Tibial nerve (tissue), 4 donors: ENCODE data around the gene HECTD1. TPM values are rescaled to one million over a fixed set of nuclear protein-coding genes. Genes with fewer than 3 reads are reported as not detected.
"Not testable (repeated sequence)": the region's sequence is repeated elsewhere in the genome, so short reads cannot be mapped to it uniquely, and the experiment has no call there.

Source experiments
- DNase-seq, 2 donors: peaks; one replicate each; pipeline ENCODE4 v3.0.0-alpha.2; 2019; ENCODE audit warnings: low spot score in 2 of 2
- H3K27ac ChIP-seq, 4 donors: fragments of 200-600 bp; sonication (generic) in 3 of 4; one replicate each; pipeline ENCODE4 v1.5.1; 2017 to 2019; ENCODE audit warnings: mild to moderate bottlenecking in 1 of 4
- H3K27me3 ChIP-seq, 2 donors: fragments of 200-600 bp; sonication (generic) in 1 of 2; one replicate each; pipeline versions ENCODE4 v1.5.1 to v1.6.0; 2017 to 2019
- H3K36me3 ChIP-seq, 3 donors: fragments of 200-600 bp; sonication (generic); one replicate each; pipeline ENCODE4 v1.5.1; 2018 to 2019
- H3K4me1 ChIP-seq, 4 donors: fragments of 200-600 bp; sonication (generic) in 3 of 4; one replicate each; pipeline ENCODE4 v1.5.1; 2017 to 2019
- H3K4me3 ChIP-seq, 4 donors: fragments of 200-600 bp; sonication (generic) in 3 of 4; one replicate each; pipeline ENCODE4 v1.5.1; 2017 to 2019; ENCODE audit warnings: mild to moderate bottlenecking in 1 of 4, moderate library complexity in 1 of 4
- H3K9me3 ChIP-seq, 4 donors: fragments of 200-600 bp; sonication (generic) in 3 of 4; one replicate each; pipeline ENCODE4 v1.5.1; 2017 to 2019
- EP300 ChIP-seq, 2 donors: sonication (generic); formaldehyde crosslinking; IDR thresholded peaks; one replicate each; pipeline ENCODE4 v1.6.1; 2017; ENCODE audit warnings: antibody characterized with exemption in 2 of 2, mild to moderate bottlenecking in 1 of 2
- POLR2A ChIP-seq, 2 donors: fragments of 450-650 bp; IDR thresholded peaks; one replicate each; pipeline ENCODE4 v1.6.1; 2017; ENCODE audit warnings: antibody characterized with exemption in 2 of 2, mild to moderate bottlenecking in 2 of 2, moderate library complexity in 2 of 2
- WGBS, 2 donors: methylation state at CpG; one replicate each; pipeline ENCODE4 v1.1.5; 2018; 5-methylcytosine and 5-hydroxymethylcytosine counted together
- total RNA-seq, 4 donors: library from RNA; depleted of rRNA; stranded (reverse); fragments of >200 nt; gene quantifications; one replicate each; pipeline ENCODE4 v1.1.0, GENCODE V29; 2016
- TF ChIP-seq, protein P1 (sequence below), 5 experiments: fragments of 200-600 bp in 3 of 5; fragments of 450-650 bp in 2 of 5; sonication (generic) in 3 of 5; IDR thresholded peaks; one replicate each; pipeline ENCODE4 v1.5.1; 2016 to 2019; ENCODE audit warnings: antibody characterized with exemption in 5 of 5, mild to moderate bottlenecking in 3 of 5, moderate library complexity in 2 of 5

Gene HECTD1
- total RNA-seq, 4 donors from 2014 or later: 183 to 225 (median 207) TPM

GRCh38 chr14:31190219-31190603 is 17.4 kb downstream of the HECTD1 start:
- peaks cover 0 to 21% (median 0%) of the 10 kb centered on the region in 3 donors for H3K36me3 ChIP-seq
- H3K4me3 ChIP-seq: no peak overlapping the region
- H3K27ac ChIP-seq: no peak overlapping the region
- WGBS, 2 donors: 59 to 67% methylated on average over 3 of the region's 3 CpGs
- H3K9me3 ChIP-seq: no peaks in the 10 kb centered on the region
- TF ChIP-seq, protein P1, sequence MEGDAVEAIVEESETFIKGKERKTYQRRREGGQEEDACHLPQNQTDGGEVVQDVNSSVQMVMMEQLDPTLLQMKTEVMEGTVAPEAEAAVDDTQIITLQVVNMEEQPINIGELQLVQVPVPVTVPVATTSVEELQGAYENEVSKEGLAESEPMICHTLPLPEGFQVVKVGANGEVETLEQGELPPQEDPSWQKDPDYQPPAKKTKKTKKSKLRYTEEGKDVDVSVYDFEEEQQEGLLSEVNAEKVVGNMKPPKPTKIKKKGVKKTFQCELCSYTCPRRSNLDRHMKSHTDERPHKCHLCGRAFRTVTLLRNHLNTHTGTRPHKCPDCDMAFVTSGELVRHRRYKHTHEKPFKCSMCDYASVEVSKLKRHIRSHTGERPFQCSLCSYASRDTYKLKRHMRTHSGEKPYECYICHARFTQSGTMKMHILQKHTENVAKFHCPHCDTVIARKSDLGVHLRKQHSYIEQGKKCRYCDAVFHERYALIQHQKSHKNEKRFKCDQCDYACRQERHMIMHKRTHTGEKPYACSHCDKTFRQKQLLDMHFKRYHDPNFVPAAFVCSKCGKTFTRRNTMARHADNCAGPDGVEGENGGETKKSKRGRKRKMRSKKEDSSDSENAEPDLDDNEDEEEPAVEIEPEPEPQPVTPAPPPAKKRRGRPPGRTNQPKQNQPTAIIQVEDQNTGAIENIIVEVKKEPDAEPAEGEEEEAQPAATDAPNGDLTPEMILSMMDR (IDR thresholded peaks at IDR 0.05): no peak
- TF ChIP-seq EP300 (IDR thresholded peaks at IDR 0.05): no peak
- TF ChIP-seq POLR2A (IDR thresholded peaks at IDR 0.05): no peak
- H3K4me1 ChIP-seq: peaks cover 0 to 36% (median 2%) of the 10 kb centered on the region in 4 donors
- H3K27me3 ChIP-seq: no peaks in the 10 kb centered on the region
- DNase-seq: no peak

DNA sequence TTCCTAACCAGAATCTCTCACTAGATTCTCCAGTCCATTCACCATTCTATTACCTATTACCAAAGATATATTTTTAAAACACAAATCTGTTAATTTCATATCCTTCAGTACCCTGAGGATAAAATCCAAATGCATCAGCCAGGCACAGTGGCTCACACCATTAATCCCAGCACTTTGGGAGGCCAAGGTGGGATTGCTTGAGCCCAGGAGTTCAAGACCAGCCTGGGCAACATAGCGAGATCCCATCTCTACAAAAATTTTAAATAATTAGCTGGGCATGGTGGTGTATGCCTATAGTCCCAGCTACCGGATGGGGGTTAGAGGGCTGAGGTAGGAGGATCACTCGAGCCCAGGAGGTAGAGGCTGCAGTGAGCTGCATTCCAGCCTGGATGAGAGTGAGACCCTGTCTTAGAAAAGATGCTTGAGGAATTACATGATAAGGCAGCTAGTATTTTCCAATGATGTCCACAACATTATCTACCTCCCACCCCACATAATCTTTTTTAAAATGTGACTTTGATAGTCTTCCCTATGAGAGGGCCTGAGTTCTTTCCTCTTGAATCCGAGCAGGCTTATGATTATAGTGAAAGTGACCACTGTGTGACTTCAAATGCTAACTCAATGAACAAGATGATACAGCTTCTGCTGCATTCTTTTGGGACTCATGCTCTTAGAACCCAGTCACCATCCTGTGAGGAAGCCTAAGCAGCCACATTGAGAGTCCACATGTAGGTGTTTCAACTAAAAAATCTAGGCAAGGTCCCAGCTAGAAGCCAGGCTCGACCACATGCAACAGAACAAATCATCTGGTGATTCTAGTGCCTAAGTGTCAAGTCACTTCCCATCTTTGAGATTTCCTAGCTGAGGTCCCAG is 18.0 kb downstream of the HECTD1 start:
- no peak for DNase-seq
- Histone ChIP-seq H3K36me3 (peaks cover 0 to 26% (median 0%) of the 10 kb centered on the region in 3 donors), H3K4me3 (no peak overlapping the region), H3K4me1 (peaks cover 0 to 30% (median 2%) of the 10 kb centered on the region in 4 donors), H3K27ac (no peak overlapping the region), H3K27me3 (no peaks in the 10 kb centered on the region), H3K9me3 (no peaks in the 10 kb centered on the region)
- WGBS, 2 donors: 94% methylated on average over 5 of the region's 5 CpGs
- no peak for TF ChIP-seq POLR2A (IDR thresholded peaks at IDR 0.05)
- no peak for TF ChIP-seq EP300 (IDR thresholded peaks at IDR 0.05)
- TF ChIP-seq, protein P1 (IDR thresholded peaks at IDR 0.05): no peak

DNA sequence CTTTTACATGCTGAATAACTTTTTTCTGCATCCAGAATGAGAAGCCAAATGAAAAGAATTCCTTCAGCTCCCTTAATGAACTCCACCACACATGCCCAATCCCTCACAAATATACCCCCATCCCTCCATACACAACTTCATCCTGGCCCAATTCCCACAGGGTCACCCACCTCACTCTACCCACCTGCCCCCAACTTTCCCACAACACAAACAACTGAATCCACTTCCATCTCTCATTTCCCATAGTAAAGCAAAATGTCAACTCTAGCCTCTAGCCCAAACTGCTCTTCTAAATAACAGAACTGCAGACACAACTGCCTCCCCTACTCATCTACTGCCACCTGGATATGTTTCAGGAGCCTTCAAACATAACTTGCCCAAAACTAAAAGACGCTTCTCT is 18.8 kb downstream of the HECTD1 start:
- Histone ChIP-seq H3K27me3 (no peaks in the 10 kb centered on the region), H3K4me1 (peaks cover 0 to 21% (median 2%) of the 10 kb centered on the region in 4 donors), H3K4me3 (no peak overlapping the region), H3K27ac (no peak overlapping the region), H3K36me3 (peaks cover 0 to 29% (median 0%) of the 10 kb centered on the region in 3 donors), H3K9me3 (no peaks in the 10 kb centered on the region)
- no peak for DNase-seq
- 85 to 91% methylated on average over 1 of the region's 1 CpG for WGBS, 2 donors
- TF ChIP-seq EP300 (IDR thresholded peaks at IDR 0.05): no peak
- TF ChIP-seq, protein P1 (IDR thresholded peaks at IDR 0.05): no peak
- no peak for TF ChIP-seq POLR2A (IDR thresholded peaks at IDR 0.05)

DNA sequence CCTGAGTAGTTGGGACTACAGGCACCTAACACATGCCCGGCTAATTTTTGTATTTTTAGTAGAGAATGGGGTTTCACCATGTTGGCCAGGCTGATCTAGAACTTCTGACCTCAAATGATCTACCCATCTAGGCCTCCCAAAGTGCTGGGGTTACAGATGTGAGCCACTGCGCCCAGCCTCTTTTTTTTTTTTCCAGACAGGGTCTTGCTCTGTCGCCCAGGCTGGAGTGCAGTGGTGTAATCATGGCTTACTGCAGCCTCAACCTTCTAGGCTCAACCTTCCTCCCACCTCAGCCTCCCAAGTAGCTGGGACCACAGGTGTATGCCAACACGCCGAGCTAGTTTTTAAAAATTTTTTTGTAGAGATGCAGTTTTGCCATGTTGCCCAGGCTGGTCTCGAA is 25.6 kb downstream of the HECTD1 start:
- H3K4me1 ChIP-seq, H3K9me3 ChIP-seq, H3K27me3 ChIP-seq, H3K27ac ChIP-seq, DNase-seq, H3K4me3 ChIP-seq: not testable (repeated sequence)
- WGBS, 2 donors: 94 to 98% methylated on average over 6 of the region's 6 CpGs
- H3K36me3 ChIP-seq: peaks cover 0 to 40% (median 0%) of the 10 kb centered on the region in 3 donors

GRCh38 chr14:31181271-31181670 is 26.3 kb downstream of the HECTD1 start:
- Histone ChIP-seq H3K36me3 (peaks cover 0 to 48% (median 0%) of the 10 kb centered on the region in 3 donors), H3K4me3 (no peak overlapping the region), H3K4me1 (no peaks in the 10 kb centered on the region), H3K9me3 (no peaks in the 10 kb centered on the region), H3K27me3 (no peaks in the 10 kb centered on the region), H3K27ac (no peak overlapping the region)
- no peak for DNase-seq
- WGBS, 2 donors: 91 to 92% methylated on average over 3 of the region's 3 CpGs
- TF ChIP-seq POLR2A (IDR thresholded peaks at IDR 0.05) (no peak), EP300 (IDR thresholded peaks at IDR 0.05) (no peak)
- TF ChIP-seq, protein P1 (IDR thresholded peaks at IDR 0.05): no peak
